DND-41 (cell line): ENCODE data around the gene CFHR3.
"Not testable (repeated sequence)": the region's sequence is repeated elsewhere in the genome, so short reads cannot be mapped to it uniquely, and the experiment has no call there.

ENCODE experiments used
- ATAC-seq: fragments of 200-7000 bp; cut with Tn5 transposase; 3 replicates; pipeline ENCODE4 v1.9.1; 2021; ENCODE audit warnings: low read depth; ENCODE audit not compliant: insufficient read depth
- DNase-seq: peaks from one replicate; pipeline ENCODE4 v3.0.0-alpha.2; 2020
- H2AFZ ChIP-seq: 2 replicates; pipeline ENCODE4 v1.6.0; 2012; ENCODE audit warnings: low read depth, low read length
- H3K27ac ChIP-seq: 2 replicates; pipeline ENCODE4 v1.5.1; 2012; ENCODE audit warnings: low read length, inconsistent platforms
- H3K27me3 ChIP-seq: fragments of 200-600 bp; sonication (generic); 2 replicates; pipeline ENCODE4 v1.6.0; 2012; ENCODE audit warnings: low read length, mild to moderate bottlenecking, inconsistent platforms; ENCODE audit not compliant: insufficient read depth, poor library complexity
- H3K36me3 ChIP-seq: 2 replicates; pipeline ENCODE4 v1.5.1; 2012; ENCODE audit warnings: low read length, inconsistent platforms; ENCODE audit not compliant: insufficient read depth
- H3K4me1 ChIP-seq: 2 replicates; pipeline ENCODE4 v1.5.1; 2012; ENCODE audit warnings: mild to moderate bottlenecking, low read length; ENCODE audit not compliant: insufficient read depth
- H3K4me2 ChIP-seq: 2 replicates; pipeline ENCODE4 v1.6.0; 2012; ENCODE audit warnings: mild to moderate bottlenecking, moderate library complexity, low read length, inconsistent platforms; ENCODE audit not compliant: insufficient read depth
- H3K4me3 ChIP-seq, 2 experiments: fragments of 200-600 bp in 1 of 2; shearing (Covaris generic) in 1 of 2; 2 replicates each; pipeline ENCODE4 v1.5.1; 2012 to 2016; ENCODE audit warnings: inconsistent platforms in 2 of 2, low read length in 2 of 2, mild to moderate bottlenecking in 2 of 2, low read depth in 1 of 2, moderate library complexity in 1 of 2
- H3K79me2 ChIP-seq: 2 replicates; pipeline ENCODE4 v1.6.0; 2012; ENCODE audit warnings: low read length, inconsistent platforms; ENCODE audit not compliant: insufficient read depth
- H3K9ac ChIP-seq: 2 replicates; pipeline ENCODE4 v1.6.0; 2012; ENCODE audit warnings: low read depth, mild to moderate bottlenecking, inconsistent platforms, low read length, moderate library complexity
- H3K9me3 ChIP-seq: 2 replicates; pipeline ENCODE4 v1.5.1; 2012; ENCODE audit warnings: low read length, moderate library complexity, mild to moderate bottlenecking, inconsistent platforms; ENCODE audit not compliant: insufficient read depth, severe bottlenecking
- H4K20me1 ChIP-seq: 2 replicates; pipeline ENCODE4 v1.6.0; 2012; ENCODE audit warnings: low read length; ENCODE audit not compliant: insufficient read depth
- CTCF ChIP-seq: IDR thresholded peaks from 2 replicates; pipeline ENCODE4 v1.5.1; 2012; ENCODE audit warnings: borderline replicate concordance, low read length, moderate library complexity, mild to moderate bottlenecking; ENCODE audit not compliant: poor library complexity, severe bottlenecking; ENCODE audit errors: extremely low read depth
- EZH2 ChIP-seq: IDR thresholded peaks from 3 replicates; pipeline ENCODE4 v1.6.1; 2012; ENCODE audit warnings: borderline replicate concordance, low read depth, mild to moderate bottlenecking, moderate library complexity, low read length, inconsistent platforms; ENCODE audit not compliant: severe bottlenecking

Gene CFHR3

GRCh38 chr1:196734006-196734405, 40.6 kb upstream of the CFHR3 start:
- no peaks in the 10 kb centered on the region for H3K4me1 ChIP-seq
- peaks cover 13% of the 10 kb centered on the region for H3K9me3 ChIP-seq
- no peaks in the 10 kb centered on the region for H4K20me1 ChIP-seq
- H3K27ac ChIP-seq = no peak overlapping the region
- no peaks in the 10 kb centered on the region for H3K27me3 ChIP-seq
- H3K9ac ChIP-seq = no peak overlapping the region
- H3K4me2 ChIP-seq = no peak overlapping the region
- no peak for TF ChIP-seq CTCF
- TF ChIP-seq EZH2 = no peak
- H2AFZ ChIP-seq = no peak overlapping the region
- no peaks in the 10 kb centered on the region for H3K79me2 ChIP-seq
- ATAC-seq (no peak), DNase-seq (no peak)
- H3K4me3 ChIP-seq = no peak overlapping the region
- peaks cover 67% of the 10 kb centered on the region for H3K36me3 ChIP-seq

- Histone ChIP-seq H3K9ac (no peak overlapping the region), H3K4me1 (no peaks in the 10 kb centered on the region), H3K4me3 (no peak overlapping the region), H3K4me2 (no peak overlapping the region), H3K27ac (no peak overlapping the region), H3K27me3 (no peaks in the 10 kb centered on the region), H3K9me3 (peaks cover 18% of the 10 kb centered on the region), H3K36me3 (peaks cover 71% of the 10 kb centered on the region), H4K20me1 (no peaks in the 10 kb centered on the region), H3K79me2 (no peaks in the 10 kb centered on the region), H2AFZ (no peak overlapping the region)
- DNase-seq (no peak), ATAC-seq (no peak)
- no peak for TF ChIP-seq CTCF
- no peak for TF ChIP-seq EZH2
These were observed 40.2 kb upstream of the CFHR3 start for GRCh38 chr1:196734460-196734859.

GRCh38 chr1:196738730-196739129, 35.9 kb upstream of the CFHR3 start:
- H3K4me2 ChIP-seq = no peak overlapping the region
- no peaks in the 10 kb centered on the region for H3K27me3 ChIP-seq
- H3K9me3 ChIP-seq = peaks cover 24% of the 10 kb centered on the region
- H3K27ac ChIP-seq = no peak overlapping the region
- peaks cover 71% of the 10 kb centered on the region for H3K36me3 ChIP-seq
- H2AFZ ChIP-seq = no peak overlapping the region
- ATAC-seq (no peak), DNase-seq (peak; percentile 29)
- H3K4me1 ChIP-seq = no peaks in the 10 kb centered on the region
- H3K79me2 ChIP-seq = no peaks in the 10 kb centered on the region
- no peak overlapping the region for H3K4me3 ChIP-seq
- TF ChIP-seq CTCF = no peak
- no peak for TF ChIP-seq EZH2
- H3K9ac ChIP-seq = no peak overlapping the region
- no peaks in the 10 kb centered on the region for H4K20me1 ChIP-seq

GRCh38 chr1:196743244-196743643, 31.4 kb upstream of the CFHR3 start:
- Histone ChIP-seq H3K36me3 (peaks cover 43% of the 10 kb centered on the region), H3K9me3 (peaks cover 18% of the 10 kb centered on the region)
- not testable (repeated sequence) for H3K27me3 ChIP-seq, DNase-seq, H2AFZ ChIP-seq, H3K4me2 ChIP-seq, H3K27ac ChIP-seq, H3K4me3 ChIP-seq, H4K20me1 ChIP-seq, H3K4me1 ChIP-seq, H3K9ac ChIP-seq, H3K79me2 ChIP-seq
- peak; percentile 37 for TF ChIP-seq CTCF
- ATAC-seq = peak; percentile 76

GRCh38 chr1:196765019-196765740, 9.5 kb upstream of the CFHR3 start:
- not testable (repeated sequence) for H2AFZ ChIP-seq, H3K9me3 ChIP-seq, ATAC-seq, H3K27ac ChIP-seq, H3K4me2 ChIP-seq, H3K36me3 ChIP-seq, H3K79me2 ChIP-seq, H3K4me3 ChIP-seq, DNase-seq, H3K9ac ChIP-seq, H3K4me1 ChIP-seq, H4K20me1 ChIP-seq, H3K27me3 ChIP-seq
